T follicular helper cell (primary cell): Measurements from ENCODE around the gene PCBP3.

Source experiments
- DNase-seq: peaks from one replicate; pipeline ENCODE4 v3.0.0-alpha.2; 2020; ENCODE audit warnings: low read depth

PCBP3 gene

DNA sequence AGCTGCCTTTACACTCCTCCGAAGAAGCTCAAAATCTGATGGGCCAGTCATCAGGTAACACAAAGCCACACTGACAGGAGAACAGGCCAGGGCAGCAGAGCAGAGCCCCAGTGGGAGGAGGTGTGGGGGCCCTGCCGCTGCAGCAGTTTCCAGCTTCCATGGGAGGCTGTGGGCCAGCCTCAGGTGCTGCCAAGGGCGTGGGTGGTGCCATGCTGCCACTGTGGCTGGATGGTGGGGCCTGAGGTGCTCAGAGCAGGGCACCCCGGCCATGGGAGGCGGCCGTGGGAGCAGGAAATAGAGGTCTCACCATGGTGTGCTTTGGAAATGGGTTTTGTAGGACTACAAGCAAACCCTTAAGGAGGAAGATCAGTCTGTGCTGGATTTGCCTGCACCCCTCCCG is 287.3 kb downstream of the PCBP3 start:
- DNase-seq: no peak

DNA sequence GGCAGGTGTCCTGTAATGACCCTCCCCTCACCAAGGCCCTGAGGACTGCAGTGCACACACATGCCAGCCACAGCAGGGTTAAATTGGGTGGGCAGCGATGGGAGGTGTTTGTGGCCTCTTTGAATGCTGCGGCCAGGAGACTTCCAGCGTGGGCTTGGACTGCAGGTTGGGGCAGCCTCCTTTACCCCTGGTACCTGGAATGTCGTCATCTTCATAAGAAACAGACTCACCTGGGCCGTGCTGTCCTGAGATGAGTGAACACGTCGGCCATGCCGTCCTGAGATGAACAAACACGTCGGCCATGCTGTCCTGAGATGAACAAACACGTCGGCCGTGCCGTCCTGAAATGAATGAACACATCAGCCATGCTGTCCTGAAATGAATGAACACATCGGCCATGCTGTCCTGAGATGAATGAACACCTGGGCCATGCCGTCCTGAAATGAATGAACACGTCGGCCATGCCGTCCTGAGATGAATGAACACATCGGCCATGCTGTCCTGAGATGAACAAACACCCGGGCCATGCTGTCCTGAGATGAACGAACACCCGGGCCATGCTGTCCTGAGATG is 288.0 kb downstream of the PCBP3 start:
- DNase-seq: no peak

DNA sequence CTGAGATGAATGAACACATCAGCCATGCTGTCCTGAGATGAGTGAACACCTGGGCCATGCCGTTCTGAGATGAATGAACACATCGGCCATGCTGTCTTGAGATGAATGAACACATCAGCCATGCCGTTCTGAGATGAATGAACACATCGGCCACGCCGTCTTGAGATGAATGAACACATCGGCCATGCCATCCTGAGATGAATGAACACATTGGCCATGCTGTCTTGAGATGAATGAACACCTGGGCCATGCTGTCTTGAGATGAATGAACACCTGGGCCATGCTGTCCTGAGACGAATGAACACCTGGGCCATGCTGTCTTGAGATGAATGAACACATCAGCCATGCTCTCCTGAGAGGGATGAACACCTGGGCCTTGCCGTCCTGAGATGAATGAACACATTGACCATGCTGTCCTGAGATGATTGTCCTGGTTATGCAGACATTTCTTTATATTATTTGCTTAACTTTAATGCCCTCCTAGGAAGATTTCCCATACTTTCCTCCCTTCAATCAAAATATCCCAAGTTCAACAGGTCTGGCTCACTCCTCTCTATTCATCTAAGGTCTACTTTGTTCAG is 289.5 kb downstream of the PCBP3 start:
- no peak for DNase-seq

DNA sequence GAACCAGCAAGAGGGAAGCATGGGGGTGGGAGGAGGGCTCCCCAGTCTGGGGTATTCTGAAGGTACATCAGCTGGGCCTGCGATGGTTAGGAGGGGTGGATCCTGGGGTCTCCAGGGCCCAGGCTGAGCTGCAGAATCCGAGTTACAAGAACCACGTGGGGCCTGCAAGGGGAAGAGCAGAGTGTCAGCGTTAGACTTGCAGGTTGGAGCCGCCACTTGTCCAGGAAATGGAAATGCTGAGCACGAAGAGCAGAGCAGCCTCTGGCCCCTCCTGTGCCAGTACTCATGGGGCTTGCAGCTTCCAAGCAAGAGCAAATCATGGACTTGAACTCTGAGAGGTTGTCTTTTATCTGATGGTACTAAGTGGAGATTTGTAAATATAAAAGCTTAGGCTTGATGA is 290.6 kb downstream of the PCBP3 start:
- DNase-seq: no peak

DNA sequence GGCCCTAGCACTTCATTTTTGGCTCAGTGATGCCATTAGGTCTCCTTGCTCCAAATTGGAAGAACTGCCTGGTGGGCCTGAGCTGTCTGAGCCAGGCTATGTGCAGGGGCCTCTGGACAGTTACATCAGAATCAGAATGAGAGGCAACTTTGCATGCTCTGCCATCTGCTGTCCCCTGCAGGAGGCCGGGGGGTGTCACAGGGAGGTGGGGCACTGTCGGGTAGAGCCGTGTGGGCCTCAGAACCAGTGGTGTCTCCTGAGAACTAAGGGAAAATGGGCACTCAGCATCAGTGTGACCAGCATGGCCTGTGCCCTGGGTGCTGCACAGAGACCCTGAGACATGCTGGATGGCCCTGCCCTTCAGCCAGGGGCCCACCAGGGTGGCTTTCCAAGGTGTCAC is 291.0 kb downstream of the PCBP3 start:
- DNase-seq: no peak

DNA sequence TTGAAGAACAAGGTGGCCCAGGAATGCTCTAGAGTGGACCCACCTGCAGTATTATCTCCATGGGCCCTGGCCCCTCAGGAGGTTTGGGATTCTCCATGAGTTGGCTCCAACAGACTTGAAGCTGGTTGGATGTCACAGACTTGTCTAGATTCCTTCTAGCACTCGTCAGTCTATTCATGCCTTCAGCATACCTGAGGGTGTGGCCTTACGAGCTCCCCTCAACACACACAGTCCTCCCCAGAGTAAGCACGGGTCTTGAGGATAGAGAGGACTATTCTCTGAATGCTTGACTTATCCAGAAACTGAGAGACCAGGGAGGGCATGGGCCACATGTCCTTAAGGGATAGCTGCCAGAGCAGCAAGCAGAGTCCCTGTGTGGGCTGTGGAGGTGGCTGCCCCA is 292.1 kb downstream of the PCBP3 start:
- no peak for DNase-seq

DNA sequence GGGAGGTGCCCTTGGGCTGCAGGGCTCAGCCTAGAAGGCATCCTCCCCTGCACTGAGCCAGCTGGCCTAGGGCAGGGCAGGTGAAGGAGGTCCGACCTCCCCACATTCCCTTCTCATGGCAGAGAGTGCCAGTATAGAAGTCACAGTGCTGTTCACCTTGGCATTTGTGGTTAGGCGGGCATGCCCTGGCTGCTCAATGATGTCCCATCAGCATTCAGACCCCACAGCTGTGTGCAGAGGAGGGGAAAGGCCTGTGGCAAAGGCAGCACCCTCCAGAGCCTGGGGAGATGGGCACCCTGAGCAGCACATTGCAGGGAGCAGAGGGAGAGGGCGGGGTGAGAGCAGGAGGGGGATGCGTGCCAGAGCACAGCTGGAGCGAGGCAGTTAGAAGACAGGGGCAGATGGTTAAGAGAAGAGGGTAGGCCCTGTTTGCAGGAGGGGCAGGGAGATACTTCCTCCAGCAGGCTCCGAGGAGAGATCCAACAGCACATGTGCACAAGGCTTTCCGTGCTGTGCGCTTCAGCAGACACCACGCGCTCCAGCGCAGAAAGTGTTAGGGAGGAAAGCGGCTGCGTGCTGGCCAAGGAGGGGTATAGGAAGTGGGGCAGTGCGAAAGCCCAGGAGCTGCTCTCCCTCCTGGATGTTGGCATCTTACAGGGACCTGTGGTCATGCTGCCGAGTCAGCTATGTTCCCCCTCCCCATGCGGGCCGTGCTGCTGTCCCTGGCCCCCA is 294.4 kb downstream of the PCBP3 start:
- no peak for DNase-seq

DNA sequence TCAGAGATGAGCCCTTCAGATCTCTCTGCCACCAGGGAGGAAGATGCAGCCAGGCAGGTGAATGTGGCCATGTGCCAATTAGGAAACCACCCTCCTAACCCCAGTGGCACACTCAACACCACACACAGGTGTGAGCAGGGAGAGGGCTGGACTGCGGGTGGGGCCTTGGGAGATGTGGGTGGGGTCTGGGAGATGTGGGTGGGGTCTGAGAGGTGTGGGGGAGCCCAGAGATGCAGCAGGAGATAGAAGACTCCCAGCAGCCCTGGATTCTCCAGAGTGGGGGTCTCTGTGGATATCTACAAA is 294.9 kb downstream of the PCBP3 start:
- DNase-seq: no peak

DNA sequence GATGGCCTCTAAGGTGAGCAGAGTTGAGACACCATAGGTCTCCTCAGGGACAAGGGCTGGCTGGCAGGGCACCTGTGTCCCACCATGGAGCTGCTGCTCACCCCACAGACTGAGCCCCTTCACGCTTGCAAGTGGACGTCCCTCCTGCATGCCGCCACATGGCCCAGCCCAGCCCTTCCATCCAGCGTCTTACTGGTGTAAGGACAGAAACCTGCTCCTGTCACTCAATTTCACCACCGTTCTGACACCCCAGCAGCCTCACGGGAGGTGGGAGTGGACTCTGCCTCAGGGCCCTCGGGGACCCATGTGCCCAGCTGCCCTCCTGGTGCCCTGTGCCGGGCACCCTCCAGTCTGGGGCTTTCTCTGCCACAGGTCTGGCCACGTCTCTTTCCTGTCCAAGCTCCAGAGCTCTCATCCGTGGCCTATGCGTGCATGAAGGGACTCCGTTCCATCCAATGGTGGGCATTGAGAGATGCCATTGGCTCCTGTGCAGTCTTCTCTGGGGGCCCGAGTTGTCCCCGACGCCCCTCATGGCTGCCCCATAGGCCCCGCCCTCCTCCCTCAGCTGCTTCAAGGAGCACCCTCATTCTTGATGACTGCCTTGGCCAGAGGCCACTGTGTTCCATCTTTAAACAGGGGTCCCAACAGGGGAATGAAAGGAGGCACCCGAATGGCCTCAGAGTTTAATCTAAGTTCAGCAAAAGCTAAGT is 295.4 kb downstream of the PCBP3 start:
- no peak for DNase-seq

DNA sequence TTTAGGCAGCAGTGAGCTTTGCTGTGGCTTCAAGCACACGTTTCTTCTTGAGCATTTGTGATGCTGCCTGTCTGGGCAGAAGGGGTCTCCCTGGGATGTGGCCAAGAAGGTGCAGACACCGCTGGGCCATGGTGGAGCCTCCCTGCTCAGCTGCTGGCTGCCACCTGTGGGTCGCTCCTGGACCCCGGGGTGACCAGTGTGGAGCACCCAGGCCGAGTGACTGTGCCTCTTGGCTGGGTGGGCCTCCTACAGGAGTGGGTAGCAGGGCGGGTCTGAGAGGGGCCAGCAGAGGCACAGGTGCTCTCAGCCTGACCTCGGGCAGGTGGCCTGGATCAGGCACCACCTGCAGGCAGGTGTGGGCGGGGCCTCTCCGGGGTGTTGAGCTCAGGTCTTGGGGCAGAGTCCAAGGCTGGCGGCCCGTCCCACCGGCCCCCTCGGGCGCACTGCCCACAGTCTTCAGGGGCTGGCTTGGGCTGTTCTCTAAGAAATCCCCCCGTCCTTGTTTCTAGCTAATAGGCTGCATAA is 296.1 kb downstream of the PCBP3 start:
- no peak for DNase-seq

DNA sequence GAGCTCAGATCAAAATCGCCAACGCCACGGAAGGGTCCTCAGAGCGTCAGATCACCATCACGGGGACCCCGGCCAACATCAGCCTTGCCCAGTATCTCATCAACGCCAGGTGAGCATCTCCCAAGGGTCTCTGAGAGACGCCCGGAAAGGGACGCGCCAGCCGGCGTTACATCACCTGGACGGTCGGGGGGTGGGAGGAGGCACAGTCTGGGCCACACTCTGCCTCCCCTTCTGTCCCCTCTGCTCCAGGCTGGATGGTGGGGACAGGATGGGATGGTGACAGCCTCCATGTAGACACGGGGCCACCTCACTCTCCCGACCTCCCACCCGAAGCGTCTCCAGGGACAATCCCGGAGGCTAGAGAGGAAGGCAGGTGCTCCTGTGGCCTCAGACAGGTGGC is 296.6 kb downstream of the PCBP3 start:
- DNase-seq: no peak

DNA sequence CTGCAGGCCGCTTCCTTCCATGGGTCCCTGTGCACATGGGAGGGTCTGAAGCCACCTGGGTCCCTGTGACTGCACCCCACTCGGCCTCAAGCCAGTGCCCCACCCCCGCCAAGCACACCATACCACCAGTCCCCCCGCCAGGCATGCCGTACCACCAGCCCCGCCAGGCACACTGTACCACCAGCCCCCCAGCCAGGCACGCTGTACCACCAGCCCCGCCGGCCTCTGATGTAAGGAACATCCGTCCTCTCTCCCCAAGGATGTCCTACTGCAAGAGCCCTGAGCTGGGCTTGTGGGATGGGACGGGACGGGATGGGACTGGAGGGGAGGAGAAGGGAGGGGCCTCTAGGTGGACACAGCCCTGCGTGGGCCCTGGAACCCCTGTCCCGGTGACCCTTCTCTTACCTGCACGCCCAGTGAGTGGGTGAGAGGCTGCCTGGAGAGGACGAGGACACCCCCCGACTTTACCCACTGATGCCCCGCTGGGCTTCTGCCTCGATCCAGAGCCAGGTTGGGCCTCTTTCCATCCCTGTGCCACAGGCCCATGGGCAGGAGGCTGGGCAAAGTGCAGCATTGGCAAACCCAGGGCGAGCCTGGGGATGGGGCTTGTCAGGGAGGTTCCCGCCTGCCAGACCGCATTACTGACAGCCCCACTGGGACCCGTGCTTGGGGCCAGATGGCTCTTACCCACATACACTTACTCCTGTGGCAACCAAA is 297.3 kb downstream of the PCBP3 start:
- DNase-seq: no peak

DNA sequence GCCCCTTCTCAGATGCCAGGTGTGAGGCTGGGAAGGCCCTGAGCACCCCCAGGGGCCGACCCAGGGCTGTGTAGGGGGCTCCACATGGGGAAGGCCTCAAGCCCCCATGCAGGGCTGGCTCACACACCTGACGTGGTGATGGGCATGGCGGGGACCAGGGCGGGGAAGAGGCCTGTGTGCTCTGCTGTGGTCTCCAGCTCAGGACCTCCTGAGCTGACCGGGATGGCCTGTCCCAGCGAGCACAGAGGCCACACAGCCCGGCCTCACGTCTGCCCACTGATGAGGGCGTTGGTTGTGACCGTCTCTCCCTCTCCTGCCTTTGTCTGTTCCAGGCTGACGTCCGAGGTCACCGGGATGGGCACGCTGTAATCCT is 297.8 kb downstream of the PCBP3 start:
- DNase-seq: no peak

DNA sequence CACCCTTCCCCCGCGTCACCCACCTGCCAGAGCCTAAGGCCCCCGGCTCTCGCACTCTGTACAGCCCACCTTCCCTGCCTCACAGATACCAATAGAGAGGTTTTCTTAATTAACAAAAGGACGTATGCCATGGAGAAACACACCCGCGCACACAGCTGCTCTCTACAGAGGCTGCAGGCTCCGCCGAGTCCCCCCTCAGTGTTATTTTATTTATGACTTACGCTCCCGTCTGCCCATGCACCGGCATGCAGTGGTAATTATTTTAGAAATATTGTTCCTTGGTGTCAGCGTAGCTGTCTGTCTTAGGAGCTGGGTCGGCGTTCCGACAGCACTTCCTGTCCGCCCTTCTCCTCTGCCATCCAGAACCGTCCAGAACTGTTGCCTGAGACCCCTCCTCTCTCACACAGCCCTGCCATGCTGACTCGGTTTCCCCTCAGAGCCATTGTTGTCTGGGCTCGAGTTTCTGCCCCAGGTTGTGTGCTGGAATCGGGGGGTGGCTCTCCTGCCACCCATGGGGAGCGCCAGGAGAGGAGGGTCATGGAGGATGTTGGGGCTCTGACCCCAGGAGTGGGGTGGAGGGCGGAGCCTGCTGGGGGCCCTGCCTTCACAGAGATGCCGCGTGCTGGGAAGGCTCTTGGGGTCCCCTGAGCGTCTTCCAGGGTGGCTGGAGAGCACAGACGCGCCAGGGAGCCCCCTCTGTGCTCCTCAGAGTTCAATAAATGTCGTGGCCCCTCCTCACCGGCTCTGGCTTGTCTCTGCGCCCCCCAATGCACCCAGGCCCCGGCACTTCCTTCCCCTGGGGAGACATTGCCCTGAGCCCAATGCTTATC is 298.4 kb downstream of the PCBP3 start:
- DNase-seq: no peak

DNA sequence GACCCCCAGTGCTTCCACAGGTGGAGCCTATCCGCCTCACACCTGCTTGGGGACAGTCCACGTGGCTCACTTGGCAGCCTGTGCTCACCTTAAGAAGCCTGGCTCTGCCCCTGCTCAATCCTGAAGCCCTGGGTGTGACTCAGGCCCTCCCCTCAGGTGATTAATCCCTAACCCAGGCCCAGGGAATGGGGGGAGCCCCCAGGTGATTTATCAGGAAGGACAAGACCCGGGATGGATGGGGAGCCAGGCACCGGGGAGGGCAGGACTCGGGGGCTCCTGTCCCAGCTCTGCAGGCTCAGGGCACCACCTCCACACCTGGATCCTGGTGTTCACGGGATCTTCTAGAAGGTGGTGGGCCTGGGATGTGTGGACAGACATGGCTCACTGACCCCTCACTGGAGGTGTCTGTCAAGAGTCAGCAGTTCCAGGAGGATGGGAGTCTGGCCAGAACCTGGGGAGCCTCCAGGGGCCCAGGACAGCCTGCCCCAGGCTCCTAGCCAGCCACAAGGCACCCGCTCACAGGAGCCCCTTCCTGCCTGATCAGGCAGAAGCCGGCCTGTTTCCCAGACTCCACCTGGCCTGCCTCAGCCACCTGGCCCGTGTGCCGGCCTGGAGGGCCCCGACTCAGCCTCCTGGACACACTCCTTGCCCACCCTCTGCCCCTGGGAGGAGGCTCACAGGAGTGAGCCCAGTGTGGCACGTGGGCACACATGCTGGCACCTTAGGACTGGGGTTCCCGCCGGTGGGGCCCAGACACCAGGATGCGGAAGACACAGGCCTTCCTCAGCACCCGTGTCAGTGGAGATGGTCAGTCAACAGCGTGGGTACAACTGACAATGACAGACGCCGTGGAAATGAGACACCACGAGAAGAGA is 299.5 kb downstream of the PCBP3 start:
- no peak for DNase-seq

DNA sequence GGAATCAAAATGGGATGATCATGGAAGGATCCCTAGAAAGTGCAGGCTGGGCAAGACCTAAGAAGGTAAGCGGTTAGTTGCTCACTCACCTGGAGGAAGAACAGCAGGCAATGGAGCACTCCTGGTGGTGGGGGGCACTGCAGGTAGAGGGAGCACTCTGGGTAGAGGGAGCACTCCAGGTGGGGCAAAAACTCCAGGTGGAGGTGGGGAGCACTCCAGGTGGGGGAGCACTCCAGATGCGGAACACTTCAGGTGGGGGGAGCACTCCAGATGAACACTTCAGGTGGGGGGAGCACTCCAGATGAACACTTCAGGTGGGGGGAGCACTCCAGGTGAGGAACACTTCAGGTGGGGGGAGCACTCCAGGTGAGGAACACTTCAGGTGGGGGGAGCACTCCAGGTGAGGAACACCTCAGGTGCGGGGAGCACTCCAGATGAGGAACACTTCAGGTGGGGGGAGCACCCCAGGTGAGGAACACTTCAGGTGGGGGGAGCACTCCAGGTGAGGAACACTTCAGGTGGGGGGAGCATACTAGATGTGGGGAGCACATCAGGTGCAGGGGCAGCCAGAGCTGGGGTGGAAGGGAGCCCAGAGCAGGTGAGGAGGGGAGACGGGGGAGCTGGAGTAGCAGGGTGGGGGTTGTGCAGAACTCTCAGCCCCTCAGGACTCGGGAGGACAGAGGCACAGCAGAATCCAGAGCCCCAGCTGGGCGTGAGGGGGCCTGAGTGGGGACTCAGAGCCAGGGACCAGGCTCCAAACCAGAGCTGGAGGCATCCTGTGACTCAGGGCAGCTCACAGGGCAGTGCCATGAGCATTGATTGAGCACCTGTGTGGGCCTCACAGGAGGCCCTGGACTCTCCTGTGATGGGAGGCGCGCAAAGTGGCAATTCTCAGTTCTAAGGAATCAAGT is 300.4 kb downstream of the PCBP3 start:
- DNase-seq: no peak

DNA sequence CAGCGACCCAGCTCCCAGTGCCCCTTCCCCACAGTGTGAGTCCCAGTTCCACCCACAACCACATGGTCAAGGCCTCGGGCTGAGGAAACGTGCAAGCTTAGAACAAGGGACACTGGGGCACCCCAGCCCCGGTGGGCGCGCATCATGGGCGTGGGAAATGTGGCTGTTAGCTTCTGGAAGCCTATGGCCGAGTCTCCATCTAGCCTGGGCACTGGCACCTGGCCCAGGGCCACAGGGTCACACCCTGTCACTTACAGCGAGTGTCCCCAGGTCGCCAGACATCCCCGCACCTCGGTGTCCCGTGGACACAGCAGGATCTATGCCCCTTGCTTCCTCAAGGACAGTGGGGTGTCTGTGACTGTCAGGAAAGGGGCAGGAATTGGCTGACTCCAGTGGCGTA is 301.1 kb downstream of the PCBP3 start:
- no peak for DNase-seq

DNA sequence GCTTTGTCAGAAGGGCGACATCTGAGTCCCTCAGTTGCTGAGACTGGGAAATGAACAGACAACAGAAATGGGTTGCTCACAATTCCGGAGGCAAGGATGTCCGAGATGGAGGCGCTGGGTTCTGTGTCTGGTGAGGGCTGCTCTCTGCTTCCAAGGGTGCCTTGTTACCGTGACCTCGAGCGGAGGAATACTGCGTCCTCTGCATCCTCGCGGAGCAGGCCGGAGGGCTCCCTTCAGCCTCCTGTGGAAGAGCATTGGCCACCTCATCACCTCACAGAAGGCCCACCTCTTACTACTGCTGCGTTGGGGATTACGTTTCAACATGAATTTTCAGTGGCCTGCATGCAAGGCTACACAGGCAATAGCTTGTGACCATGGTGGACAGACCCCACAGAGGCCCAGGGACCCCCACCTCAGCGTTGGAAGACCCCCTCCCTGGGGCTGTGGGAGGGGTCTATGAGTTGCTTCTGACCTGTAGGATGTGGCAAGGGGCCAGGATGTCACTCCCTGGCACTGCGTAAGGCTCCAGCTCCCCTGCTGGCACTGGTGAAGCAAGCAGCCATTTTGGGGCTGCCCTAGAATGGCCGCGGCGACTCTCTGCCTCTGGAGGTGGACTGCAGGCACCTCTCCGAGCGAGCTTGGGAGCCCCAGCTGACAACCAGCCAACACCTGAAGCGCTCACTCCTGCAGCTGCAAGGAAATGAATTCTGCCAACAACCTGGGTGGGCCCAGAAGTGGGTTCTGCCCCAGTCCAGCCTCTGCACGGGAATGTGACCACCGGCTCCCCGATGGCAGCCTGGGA is 301.7 kb downstream of the PCBP3 start:
- DNase-seq: no peak

DNA sequence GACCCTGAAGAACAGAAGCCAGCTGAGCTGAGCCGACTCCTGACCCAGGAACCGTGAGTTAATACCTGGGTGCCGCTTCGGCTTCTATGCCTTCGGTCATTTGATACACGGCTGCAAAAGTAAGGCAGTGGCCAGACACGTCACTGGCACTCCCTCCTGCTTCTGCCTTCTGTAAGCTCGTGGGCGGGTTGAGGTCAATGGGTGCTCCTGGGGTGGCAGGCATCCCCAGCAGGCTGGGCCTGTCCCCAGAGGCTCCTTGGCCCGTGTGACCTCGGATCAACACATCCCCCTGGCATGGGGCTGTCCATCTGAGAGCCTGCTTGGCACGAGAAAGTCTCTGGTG is 302.3 kb downstream of the PCBP3 start:
- DNase-seq: no peak
